HG03469 (cell line): ENCODE results near the gene RAD21L1.

Source experiments
- ATAC-seq: cut with Tn5 transposase; IDR thresholded peaks from one replicate; pipeline ENCODE4 v1.9.1; 2021; ENCODE audit warnings: mild to moderate bottlenecking, moderate library complexity, moderate number of reproducible peaks; ENCODE audit not compliant: unreplicated experiment

Gene RAD21L1

DNA sequence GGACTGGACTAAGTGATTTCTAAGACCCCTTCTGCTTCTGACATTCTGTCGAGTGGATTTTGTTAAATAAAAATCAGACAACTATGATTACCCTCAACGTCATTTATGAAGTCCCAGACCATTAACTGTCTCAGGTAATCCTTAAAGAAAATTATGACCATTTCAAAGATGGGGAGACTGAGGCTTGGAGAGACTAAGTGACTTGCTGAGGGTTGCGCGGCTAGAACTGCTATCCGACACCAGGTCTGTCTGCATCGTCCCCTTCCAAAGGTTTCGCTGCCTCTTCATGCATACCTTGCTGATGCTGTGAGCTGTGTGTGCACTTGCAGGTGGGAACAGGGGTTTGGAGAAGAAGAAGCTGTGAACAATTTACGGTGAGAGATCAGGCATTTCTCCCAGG lies 43.4 kb downstream of the RAD21L1 start:
- no peak for ATAC-seq

DNA sequence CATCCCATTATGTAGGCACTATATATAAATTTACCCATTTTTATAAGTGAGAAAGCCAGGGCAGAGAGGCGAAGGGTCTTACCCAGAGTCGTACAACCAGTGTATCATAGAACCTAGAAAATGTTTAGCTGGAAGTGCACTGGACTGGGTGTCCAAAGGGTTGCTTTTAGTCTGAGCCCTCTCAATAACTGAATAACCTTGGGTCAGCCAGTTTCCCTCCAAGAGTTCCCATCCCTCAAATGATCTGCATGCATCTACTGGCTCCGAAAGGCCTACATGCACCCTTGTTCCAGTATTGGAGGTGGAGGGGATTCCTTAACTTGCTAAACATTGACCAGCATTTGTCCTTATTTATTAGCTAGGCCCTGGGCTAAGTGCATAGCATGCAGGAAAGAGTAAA lies 44.0 kb downstream of the RAD21L1 start:
- ATAC-seq: no peak

DNA sequence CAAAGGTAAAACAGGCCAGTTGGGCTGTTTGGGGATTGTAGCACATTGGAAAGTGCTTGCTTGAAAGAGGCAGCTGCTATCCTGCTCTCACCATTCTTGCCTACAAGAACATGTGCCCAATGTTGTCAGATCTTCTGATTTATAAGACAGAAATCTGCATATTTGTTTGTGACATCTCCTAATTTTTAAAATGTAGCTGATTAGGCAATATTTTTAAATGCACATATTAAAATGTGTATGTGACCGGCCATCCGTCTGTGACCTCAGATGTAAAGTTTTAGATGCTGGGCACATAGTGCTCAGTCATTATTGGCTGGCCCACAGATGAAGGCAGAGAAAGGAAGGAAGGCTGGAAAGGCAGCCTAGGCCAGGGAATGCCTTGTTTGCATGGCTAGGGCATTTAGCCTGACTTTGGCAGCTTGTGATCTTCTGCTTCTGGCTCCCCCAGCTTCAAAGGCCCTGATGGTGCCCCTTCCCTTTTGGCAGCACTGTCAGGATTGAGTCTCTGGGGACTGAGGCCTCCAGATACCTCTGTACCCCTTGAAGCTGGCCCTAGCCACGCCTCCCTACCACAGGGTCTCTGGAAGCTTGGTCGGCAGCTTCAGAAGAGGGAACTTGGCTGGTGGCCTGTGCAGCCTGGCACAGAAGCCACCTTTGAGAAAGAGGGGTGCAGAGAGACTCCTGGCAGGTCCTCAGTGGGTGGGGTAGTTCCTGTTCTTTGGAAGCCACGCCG lies 46.7 kb downstream of the RAD21L1 start:
- ATAC-seq: no peak

DNA sequence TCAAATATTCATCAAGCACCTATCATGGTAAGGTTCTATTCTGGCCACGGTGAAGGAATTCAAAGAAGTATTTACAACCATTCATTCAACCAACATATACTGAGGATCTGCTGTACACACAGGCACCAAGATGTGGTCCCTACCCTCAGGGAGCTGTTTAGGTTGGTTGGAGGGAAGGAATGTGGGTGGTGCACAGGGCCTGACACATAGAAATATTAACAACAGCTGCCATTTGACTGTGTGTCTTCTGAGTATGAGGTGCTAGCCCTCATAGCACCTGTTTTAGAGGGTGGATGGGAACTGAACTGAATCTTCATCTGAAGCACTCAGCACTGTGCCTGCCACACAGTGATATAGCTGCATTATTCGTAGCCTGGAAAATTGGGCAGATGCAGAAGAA lies 47.5 kb downstream of the RAD21L1 start:
- ATAC-seq: no peak

DNA sequence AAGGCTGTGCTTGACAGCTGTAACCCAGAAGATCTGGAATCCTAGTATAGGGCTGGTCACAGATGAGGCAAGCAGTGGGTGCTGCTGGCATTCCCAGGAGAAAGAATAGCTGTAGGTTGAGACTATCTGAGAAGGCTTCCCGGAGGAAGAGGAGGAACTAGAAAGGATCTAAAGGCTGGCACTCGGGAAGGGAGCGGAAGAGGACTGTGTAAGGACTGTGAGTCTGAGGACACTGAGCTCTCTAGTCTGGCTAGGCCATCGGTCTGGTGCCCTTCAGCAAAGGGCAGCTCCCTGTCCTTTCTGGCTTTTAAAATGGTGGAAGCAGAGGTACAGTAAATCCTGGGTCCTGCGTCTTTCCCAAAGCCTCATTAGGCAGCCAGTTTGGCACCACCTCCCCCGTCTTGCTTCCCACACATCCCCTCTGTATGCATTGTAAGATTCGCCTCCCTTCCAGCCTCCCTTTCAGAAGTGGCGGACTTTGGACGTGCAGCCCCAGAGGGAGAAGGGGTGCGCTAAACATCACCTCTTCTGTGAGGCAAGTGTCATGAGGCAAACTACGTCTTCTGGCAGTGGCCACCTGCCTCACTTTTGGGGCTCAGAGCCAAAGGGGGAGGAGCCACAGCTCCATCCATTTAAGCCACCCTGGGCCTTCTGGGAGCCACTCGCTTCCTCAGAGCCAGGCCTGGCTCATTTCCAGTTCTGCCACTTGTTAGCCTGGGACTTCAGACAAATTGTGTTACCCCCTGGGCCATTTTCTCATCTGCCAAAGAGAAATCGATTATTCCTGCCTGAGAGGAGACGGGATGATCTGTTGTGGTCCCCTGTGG lies 48.9 kb downstream of the RAD21L1 start:
- ATAC-seq: no peak

DNA sequence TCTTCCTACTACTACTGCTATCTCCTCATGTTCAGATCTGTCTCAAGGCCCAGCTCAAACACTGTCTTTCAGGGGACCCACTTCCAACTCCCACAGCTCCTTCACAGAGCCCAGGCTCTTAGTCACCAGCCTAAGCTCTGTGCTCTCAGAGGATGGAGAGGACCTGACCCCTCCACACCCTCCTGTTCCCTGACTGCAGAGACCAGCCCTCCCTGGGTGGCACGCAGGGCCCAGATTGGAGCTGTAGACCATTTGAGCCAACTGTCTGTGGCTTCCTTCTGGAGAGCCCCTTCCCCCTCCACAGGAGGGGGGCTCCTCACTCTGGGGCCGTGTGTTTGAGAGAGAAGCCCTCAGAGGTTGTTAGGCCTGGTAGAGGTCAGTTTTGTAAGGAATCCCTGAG lies 50.1 kb downstream of the RAD21L1 start:
- ATAC-seq: no peak

DNA sequence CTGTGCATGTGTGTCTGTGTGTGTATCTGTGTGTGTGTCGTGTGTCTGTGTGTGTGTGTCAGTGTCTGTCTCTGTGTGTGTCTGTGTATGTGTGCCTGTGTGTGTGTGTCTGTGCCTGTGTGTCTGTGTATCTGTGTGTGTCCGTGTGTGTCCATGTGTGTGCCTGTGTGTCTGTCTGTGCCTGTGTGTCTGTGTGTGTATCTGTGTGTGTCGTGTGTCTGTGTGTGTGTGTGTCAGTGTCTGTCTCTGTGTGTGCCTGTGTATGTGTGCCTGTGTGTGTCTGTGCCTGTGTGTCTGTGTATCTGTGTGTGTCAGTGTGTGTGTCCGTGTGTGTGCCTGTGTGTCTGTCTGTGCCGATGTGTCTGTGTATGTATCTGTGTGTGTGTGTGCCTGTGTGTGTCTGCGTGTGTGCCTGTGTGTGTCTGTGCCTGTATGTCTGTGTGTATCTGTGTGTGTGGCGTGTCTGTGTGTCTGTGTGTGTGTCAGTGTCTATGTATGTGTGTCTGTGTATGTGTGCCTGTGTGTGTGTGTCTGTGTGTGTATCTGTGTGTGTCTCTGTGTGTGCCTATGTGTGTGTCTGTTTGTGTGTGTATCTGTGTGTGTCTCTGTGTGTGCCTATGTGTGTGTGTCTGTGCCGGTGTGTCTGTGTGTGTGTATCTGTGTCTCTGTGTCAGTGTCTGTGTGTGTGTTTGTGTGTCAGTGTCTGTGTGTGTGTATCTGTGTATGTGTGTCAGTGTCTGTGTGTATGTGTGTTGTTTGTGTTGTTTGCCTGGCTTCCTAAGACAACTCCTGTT lies 51.9 kb downstream of the RAD21L1 start:
- ATAC-seq: no peak

DNA sequence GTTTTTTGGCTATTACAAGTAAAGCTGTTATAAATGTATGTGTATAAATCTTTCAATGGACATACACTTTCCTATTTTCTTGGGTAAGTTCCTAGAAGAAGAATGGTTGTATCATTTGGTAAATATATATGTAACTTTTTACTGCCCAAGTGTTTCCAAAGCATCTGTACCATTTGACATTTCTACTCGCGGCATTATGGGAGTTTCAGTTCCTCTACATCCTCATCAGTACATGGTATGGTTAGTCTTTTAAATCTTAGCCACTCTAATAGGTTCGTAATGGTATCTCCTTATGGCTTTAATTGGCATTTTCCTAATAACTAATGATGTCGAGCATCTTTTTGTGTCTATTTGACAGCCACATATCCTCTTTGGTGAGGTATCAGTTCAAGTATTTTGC lies 53.1 kb downstream of the RAD21L1 start:
- ATAC-seq: no peak

DNA sequence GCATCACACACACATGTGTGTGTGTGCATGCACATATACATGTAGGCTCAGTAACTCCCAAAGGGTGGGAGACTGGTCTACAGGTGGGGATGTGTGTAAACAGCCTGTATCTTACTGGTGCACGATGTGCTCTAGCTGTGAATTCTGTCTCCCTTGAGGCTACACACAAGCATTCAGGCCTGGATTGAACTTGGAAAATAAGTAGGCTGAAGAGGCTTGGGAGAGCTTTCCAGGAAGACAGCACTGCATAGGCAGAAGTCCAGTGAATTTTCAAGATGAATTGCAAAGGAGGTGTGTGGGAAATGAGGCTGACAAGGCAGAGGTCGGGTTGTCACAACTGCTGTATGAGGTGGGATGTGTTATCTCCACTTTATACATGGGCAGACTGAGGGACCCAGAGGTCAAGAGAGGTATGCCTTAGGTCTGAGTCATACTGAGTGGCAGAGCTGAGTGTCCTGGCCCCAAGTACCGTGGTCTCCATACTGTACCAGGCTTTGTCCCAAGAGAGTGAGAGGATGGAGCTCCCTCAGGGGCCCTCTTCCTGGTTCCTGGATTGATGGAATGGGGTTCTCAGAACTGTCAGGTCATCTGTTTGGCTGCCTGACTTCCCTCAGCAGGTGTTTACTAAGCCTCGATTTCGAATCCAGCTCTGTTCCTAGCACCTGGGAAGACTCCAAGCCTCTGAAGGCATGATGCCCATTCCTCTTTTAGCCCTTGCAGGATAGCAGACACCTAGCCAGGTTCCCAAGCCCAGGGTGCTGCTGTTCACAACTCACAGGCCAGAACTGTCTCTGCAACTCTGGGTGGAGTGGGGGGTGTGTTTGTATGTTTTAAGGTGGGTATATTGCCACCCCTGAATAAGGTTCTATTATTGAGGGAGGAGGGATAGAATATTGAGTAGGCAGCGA lies 54.6 kb downstream of the RAD21L1 start:
- ATAC-seq: no peak

DNA sequence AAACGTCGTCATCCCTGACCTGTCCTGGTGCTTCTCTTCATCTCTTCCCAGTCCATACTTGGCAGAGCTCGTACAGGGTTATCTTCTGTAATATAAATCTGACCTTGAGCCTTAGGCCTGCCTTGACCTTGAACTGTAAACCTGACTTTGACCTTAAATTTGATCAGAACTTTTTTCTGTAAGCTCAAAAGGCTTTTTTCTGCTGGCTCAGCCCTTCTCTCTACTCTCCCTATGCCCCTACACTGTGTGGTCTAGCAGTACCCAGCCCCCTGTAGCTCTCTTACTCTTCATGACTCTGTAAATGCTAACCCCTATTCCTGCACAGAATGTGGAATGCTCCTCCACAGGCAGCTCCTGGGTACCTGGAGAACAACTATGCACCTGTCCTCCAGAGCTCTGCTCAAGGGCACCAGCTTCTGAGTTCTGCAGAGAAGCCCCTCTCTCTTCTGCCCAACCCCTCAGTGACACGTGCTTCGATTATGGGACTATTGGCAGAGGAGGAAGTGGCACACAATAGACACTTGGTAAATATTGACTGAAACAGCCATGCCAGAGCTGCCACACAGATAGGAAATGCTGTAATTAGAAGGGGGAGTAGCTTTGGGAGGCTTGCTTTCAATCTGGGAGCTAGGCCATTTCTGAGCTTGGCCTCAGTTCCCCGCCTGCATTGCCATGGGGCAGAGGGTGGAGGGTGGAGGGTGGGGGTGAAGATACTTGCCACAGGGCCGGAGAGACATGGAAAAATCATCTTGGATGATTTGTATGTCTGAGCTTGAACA lies 55.6 kb downstream of the RAD21L1 start:
- no peak for ATAC-seq

DNA sequence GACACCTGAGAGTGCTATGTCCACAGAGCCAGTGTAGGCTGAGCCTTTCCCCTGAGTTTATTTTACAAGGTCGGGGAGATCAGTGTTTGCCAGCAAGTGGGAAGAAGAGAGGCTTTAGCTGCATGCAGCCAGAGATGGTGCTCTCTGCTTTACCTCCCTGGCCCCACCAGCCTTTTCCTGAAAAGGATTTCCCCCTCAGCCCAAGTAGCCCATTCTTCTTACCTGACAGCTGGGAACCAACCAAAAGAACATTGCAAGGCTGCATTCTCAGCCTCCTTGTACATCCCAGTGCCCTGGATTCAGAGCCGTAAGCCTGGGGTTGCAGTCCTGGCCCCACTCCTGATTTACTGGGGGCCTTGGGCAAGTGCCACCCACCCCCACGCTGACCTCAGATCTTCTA lies 57.1 kb downstream of the RAD21L1 start:
- no peak for ATAC-seq

DNA sequence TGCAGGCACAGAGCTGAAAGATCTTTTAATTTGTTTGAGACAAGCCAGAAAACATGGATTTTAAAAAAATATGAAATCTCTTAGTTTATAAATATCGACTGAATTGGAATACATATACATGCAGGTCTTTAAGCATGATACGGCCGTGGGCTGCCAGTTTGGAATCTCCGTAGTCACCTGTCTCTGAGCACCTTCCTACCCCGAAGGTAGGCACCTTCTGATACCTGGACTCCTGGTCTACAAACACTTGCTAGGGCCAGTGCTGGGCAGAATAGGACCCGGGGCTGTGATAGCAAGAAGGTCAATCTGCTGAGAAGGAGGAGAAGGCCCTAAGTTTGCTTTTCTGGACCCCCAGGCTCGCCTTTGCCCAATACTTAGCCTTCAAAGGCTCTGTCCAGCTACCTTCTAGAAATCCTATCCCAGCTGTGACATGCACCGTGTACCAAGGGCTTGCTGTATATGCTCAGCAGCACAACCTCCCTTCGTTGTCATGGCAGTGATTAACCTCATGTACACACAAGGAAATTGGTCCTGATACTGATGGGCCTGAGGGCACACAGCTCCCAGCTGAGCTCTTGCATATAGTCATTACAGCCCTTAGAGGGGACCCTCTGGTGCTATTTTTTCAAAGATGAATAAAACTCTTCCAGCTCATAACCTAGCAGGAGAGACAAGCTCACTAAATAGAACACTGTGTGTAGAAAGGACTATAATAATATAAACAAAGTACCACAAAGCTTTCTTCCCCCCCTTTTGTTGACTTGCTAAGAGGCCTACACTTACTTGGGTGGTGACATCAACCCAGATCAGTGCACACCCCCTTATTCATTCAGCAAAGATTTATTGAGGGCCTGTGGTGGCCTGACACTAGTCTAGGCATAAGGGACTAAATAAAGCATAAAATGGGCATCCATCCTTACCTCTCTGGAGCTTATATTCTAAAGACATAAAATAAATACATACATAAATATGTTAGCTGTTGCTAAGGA lies 58.0 kb downstream of the RAD21L1 start:
- no peak for ATAC-seq

DNA sequence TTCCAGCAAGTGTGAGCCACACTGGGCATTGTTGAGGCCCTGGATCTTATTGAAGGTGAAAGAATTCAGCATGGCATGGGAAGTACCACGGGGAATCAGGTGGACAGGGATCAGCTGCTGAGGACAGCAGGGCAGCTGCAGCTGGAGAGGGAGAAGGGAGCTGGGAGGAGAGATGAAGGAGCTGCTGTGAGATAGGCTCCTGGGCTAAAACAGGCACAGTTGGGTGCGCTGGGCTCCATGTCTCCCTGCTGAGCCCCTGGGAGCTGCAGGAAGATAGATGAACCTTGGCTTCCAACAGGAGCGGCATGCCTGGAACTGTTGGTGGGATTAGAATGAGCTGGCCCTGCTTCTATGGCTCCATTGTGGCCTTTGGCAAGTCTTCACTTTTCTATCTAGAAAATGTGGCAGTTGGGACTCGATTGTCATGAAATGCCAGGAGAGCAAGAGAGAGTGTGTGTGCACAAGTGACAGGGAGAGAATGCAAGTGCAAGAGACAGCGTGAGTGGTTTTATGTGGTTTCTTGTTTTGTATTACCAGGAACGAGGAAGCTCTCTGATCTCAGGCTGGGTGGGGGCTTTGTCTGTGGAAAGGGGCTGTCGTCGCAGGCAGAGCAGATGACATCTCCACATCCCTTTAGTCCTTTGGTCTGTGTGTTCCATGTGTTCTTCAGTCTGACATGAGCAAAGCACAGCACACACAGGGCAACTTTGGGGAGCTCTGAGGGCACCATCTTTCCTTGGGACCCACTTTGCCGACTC lies 60.6 kb downstream of the RAD21L1 start:
- no peak for ATAC-seq

DNA sequence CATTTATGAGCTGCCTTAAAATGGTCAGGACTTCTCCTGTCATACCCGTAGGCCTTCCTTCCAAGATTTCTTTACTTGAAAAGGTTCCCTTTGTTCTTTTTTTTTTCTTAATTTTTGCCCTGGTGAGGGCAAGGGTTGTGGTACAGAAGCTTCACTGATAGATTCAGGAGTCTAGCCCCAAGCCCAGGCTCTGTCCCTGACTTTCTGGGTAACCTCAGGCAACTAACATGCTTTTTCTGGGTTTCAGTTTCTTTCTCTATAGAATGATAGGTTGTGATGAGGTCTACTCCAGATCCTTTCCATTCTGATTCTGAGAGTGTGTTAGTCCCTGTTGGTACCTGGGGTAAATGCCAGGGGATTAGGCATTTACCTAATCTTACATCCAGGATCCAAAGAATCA lies 61.5 kb downstream of the RAD21L1 start:
- no peak for ATAC-seq

DNA sequence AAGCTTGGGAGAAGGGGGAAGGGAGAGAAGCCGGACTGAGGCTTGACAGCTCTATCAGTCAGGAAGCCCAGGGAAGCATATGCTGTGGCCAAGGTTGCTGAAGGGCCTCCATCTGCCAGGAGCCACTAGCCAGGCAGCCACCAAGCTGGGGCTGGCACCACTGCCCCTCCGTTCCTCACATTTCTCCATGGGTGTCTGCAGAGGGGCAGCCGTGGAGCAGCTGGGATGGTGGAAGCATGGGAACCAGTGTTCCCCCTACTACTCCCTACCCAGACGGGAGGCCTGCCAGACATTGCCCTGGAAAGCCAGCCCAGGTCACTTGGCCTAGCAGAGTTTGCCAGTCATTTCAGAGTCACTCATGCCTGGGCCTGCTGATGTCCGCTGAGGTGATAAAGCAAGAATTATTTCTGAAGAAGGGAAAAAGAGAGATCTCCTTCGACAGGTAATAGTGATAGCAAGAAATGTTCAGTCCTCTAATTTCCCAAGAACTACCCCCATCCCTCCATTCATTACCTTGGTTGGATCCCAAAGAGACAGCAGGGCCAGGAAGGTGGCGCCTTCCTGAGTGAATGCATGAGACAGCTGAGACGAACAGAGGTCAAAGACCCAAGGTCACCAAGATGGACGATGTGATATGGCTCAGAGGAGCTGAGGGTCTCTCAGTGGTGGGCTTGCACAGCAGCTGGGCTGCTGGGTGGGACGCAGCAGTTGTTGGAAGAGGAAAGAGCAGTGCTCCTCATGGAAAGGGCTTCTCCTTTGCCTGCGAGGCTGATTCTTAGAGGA lies 62.1 kb downstream of the RAD21L1 start:
- ATAC-seq: no peak

DNA sequence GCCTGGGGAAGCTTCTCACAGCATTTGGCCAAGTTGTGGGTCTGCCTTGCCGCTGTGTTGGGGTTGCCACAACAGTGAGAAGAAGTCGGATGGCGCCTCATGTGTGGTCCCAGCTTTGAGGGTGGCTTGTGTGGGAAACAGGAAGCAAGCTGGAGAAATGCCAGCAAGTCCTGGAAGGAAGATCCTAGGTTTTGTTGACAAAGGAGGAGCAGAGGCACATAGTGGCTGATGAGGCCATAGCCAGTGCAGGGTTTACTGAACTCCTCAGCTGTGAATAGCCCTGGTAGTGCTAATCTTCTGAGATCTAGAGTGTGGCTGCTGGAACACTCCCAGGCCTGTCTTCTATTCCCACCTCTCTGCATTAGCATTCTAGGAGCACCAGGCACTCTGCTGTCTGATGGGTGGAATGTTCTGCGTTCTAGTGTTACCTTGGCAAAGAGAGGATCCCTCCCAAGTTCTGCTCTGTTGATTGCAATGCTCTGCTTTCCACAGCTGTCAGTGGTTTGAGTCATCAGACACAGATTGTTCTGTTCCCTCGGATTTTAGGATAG lies 65.4 kb downstream of the RAD21L1 start:
- ATAC-seq: no peak

DNA sequence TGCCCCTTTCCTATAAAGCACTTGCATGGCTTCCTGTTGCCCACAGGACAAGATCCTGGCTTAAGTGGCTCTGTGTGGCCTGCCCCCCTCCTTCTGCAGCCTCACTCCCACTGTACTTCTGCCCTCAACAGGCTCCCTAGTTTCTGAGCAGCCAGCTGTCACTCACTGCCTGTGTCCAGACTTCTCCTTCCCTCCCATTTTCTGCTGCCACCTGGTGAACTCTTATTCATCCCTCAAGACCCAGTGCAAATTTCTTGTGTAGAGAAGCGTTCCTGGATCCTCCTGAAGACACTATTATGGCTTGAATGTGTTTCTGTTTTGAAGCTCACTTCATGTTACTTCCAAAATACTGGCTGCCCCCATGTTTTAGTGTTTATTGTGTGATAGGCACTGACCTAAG lies 66.8 kb downstream of the RAD21L1 start:
- no peak for ATAC-seq
